KOPT-K1 (cell line): ENCODE data around the gene PSMB8.
"Not testable (repeated sequence)": the region's sequence is repeated elsewhere in the genome, so short reads cannot be mapped to it uniquely, and the experiment has no call there.

Source experiments
- H3K27ac ChIP-seq: fragments of 200-600 bp; sonication (generic); 2 replicates; pipeline ENCODE4 v1.5.1; 2016; ENCODE audit warnings: antibody characterized with exemption, mild to moderate bottlenecking, low read depth, low read length; ENCODE audit not compliant: poor library complexity, severe bottlenecking
- H3K36me3 ChIP-seq: fragments of 200-600 bp; sonication (generic); 2 replicates; pipeline ENCODE4 v1.5.1; 2017; ENCODE audit warnings: antibody characterized with exemption, mild to moderate bottlenecking, low read length, moderate library complexity; ENCODE audit not compliant: insufficient read depth
- H3K9me3 ChIP-seq: fragments of 200-600 bp; sonication (generic); 2 replicates; pipeline ENCODE4 v1.5.1; 2017; ENCODE audit warnings: antibody characterized with exemption, low read length, mild to moderate bottlenecking; ENCODE audit not compliant: insufficient read depth, poor library complexity, severe bottlenecking

The PSMB8 gene

GRCh38 chr6:32843979-32844838 lies at the start of gene PSMB8:
PSMB8 (minus strand) TSS chr6:32844047; CDS start chr6:32843996, 51 bp downstream.
- Histone ChIP-seq H3K9me3 (no peaks in the 10 kb centered on the region), H3K36me3 (peaks cover 70% of the 10 kb centered on the region), H3K27ac (peak within 1 kb of the TSS; percentile 99)

GRCh38 chr6:32890831-32891230 lies 47.0 kb upstream of the PSMB8 start:
- no peak overlapping the region for H3K27ac ChIP-seq
- no peaks in the 10 kb centered on the region for H3K36me3 ChIP-seq
- H3K9me3 ChIP-seq, result no peaks in the 10 kb centered on the region

- H3K9me3 ChIP-seq, result no peaks in the 10 kb centered on the region
- H3K36me3 ChIP-seq, result no peaks in the 10 kb centered on the region
- H3K27ac ChIP-seq, result no peak overlapping the region
These were observed 45.7 kb upstream of the PSMB8 start for GRCh38 chr6:32889533-32889932.

GRCh38 chr6:32888576-32888975 lies 44.7 kb upstream of the PSMB8 start:
- H3K36me3 ChIP-seq, result no peaks in the 10 kb centered on the region
- no peaks in the 10 kb centered on the region for H3K9me3 ChIP-seq
- H3K27ac ChIP-seq, result no peak overlapping the region

- Histone ChIP-seq H3K36me3 (no peaks in the 10 kb centered on the region), H3K27ac (no peak overlapping the region), H3K9me3 (no peaks in the 10 kb centered on the region)
These were observed 43.8 kb upstream of the PSMB8 start for GRCh38 chr6:32887616-32888015.

GRCh38 chr6:32886681-32887383 lies 43.0 kb upstream of the PSMB8 start:
- Histone ChIP-seq H3K9me3 (no peaks in the 10 kb centered on the region), H3K27ac (no peak overlapping the region), H3K36me3 (no peaks in the 10 kb centered on the region)

GRCh38 chr6:32885698-32886286 lies 41.9 kb upstream of the PSMB8 start:
- no peak overlapping the region for H3K27ac ChIP-seq
- no peaks in the 10 kb centered on the region for H3K9me3 ChIP-seq
- H3K36me3 ChIP-seq, result no peaks in the 10 kb centered on the region

- Histone ChIP-seq H3K27ac (no peak overlapping the region), H3K36me3 (no peaks in the 10 kb centered on the region)
These were observed 39.9 kb upstream of the PSMB8 start for GRCh38 chr6:32883789-32884188.

GRCh38 chr6:32882879-32883250 lies 39.0 kb upstream of the PSMB8 start:
- H3K27ac ChIP-seq, result no peak overlapping the region
- no peaks in the 10 kb centered on the region for H3K36me3 ChIP-seq
- H3K9me3 ChIP-seq, result no peaks in the 10 kb centered on the region

More at GRCh38 chr6:32883789-32884188, 39.9 kb upstream of the PSMB8 start:
- H3K9me3 ChIP-seq, result no peaks in the 10 kb centered on the region

GRCh38 chr6:32880962-32881361 lies 37.1 kb upstream of the PSMB8 start:
- H3K36me3 ChIP-seq, H3K27ac ChIP-seq, H3K9me3 ChIP-seq: not testable (repeated sequence)

- no peaks in the 10 kb centered on the region for H3K9me3 ChIP-seq
- no peaks in the 10 kb centered on the region for H3K36me3 ChIP-seq
- no peak overlapping the region for H3K27ac ChIP-seq
These were observed 35.8 kb upstream of the PSMB8 start for GRCh38 chr6:32879691-32880090.

- H3K36me3 ChIP-seq, result no peaks in the 10 kb centered on the region
- no peaks in the 10 kb centered on the region for H3K9me3 ChIP-seq
- no peak overlapping the region for H3K27ac ChIP-seq
These were observed 32.8 kb upstream of the PSMB8 start for GRCh38 chr6:32876603-32877002.

GRCh38 chr6:32873947-32874346 lies 30.1 kb upstream of the PSMB8 start:
- not testable (repeated sequence) for H3K27ac ChIP-seq, H3K9me3 ChIP-seq, H3K36me3 ChIP-seq

- Histone ChIP-seq H3K9me3 (no peaks in the 10 kb centered on the region), H3K27ac (no peak overlapping the region), H3K36me3 (no peaks in the 10 kb centered on the region)
These were observed 24.5 kb upstream of the PSMB8 start for GRCh38 chr6:32868257-32868788.

- no peaks in the 10 kb centered on the region for H3K36me3 ChIP-seq
- peak overlapping the region; percentile 56 for H3K27ac ChIP-seq
- H3K9me3 ChIP-seq, result no peaks in the 10 kb centered on the region
These were observed 23.9 kb upstream of the PSMB8 start for GRCh38 chr6:32867554-32868256.
